ENCODE measurements around the gene ZNF710.

Gene ZNF710

GRCh38 chr15:90019611-90020010 is 18.5 kb downstream of the ZNF710 start:
- no peak for DNase-seq

- no peak for DNase-seq
Measured at GRCh38 chr15:90020021-90020735, 19.1 kb downstream of the ZNF710 start.

DNA sequence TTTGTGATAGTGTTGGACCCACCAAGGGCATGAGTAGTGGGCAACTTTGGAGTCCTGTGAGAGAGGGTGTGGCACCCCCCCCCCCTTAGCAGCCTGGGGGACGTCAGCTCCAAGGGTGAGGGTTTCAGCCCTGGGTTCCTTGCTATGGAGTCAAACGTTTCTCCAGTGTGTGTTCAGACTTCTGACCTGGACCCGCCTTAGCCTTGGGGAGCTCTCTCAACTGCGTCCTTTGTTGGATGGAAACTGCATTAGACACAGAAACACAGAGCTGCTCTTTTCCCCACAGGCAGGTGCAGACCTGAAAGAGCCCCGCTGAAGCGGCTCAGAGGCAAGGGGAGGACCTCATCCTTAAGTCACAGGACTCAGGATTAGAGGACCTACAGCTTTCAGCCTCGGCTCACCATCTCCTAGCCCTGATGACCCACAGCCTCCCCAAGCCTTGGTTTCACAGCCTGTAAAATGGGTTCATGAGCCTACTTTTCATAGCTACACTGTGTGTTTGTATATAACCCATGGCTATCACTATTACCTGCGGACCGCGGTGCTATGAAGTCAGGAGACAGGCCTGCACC is 19.9 kb downstream of the ZNF710 start:
- DNase-seq, result no peak

- DNase-seq, result no peak
Measured at GRCh38 chr15:90022345-90022744, 21.2 kb downstream of the ZNF710 start.

GRCh38 chr15:90022905-90023700 is 22.0 kb downstream of the ZNF710 start:
- no peak for DNase-seq

- no peak for DNase-seq
Measured at GRCh38 chr15:90024406-90024805, 23.3 kb downstream of the ZNF710 start.

GRCh38 chr15:90025489-90026033 is 24.4 kb downstream of the ZNF710 start:
- no peak for DNase-seq

DNA sequence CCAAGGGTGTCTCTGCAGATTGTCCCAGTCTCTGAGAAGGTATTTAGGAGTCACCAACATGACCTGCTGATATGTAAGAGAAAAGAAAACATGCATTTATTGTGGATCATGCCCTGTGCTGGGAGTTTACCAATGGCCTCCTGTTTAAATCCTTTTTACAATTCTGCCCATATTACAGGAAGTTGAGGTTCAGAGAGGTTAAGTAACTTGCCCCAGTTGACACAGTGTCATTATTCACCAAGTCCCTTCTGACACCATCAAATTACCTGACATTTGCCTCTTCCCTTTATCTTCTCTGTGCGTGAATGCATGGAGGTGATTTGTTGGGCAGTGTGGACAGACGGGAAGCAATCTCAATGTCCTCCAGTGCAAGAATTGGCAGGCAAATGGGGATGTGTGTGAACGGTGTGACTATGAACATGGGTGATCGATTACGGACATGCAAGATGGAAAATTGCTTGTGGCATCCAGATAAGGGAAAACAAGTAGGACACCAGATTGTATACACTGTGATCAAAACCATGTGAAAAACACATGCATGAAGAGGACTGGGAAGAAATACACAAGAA is 27.3 kb downstream of the ZNF710 start:
- DNase-seq, result no peak

DNA sequence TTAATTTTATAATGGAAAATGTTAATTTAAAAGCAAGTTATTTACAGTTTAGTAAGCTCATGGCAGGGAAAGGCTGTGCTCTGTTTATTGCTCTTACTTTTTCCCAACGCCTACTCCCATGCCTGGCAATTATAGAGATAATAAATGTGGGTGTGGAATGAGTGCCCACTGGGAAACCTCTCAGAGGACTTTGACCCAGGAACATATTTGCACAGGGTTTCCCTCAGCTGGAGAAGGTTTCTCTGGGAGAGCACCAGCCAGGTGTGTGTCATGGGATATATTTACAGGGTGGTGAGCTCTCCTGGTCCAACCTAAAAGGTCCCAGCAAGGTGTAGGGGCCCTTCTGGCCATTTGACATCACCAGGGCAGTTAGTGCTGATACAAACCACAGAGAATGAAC is 27.9 kb downstream of the ZNF710 start:
- DNase-seq, result no peak

DNA sequence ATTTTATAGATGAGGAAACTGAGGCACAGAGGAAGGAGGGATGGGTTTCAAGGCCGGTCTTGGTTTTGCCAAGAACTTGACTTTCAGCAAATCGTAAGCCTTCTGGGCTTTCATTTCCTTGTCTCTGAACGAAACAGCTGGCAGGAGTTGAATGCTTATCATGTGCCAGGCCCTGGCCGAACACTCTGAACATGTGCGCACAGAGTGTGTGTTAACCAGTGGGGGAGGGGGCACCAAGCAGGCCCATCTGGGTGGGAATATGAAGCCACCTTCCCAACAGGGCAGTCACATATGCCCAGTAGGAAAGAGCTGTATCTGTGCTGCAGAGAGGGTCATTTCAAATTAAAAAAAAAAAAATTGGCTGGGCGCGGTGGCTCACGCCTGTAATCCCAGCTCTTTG is 29.3 kb downstream of the ZNF710 start:
- no peak for DNase-seq

DNA sequence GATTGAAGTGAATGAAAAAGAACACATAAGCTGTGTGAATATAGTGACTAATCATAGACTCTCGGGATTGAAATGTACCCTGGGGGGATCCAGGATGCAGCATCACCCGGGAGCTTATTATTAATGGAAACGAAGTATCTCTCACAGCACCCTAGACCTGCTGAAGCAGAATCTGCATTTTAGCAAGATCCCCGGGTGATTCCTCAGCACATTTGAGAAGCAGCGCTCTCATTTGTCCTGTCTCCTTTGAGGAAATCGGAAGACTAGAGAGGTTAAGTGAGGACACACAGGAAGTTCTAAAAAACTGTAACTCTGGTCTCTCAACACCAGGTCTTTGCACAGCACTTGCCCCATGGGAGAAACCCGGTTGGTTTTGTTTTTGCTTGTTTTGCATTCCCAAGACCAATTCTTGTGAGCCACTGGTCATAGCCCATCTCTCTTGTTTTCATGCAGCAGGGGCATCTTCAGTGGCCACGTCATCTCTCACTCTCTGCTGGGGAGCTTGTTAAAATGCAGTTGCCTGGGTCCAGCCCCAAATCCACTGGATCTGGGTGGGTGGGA is 30.2 kb downstream of the ZNF710 start:
- DNase-seq, result no peak

GRCh38 chr15:90033006-90033405 is 31.9 kb downstream of the ZNF710 start:
- DNase-seq, result no peak

- DNase-seq, result no peak
Measured at GRCh38 chr15:90033448-90033847, 32.3 kb downstream of the ZNF710 start.

DNA sequence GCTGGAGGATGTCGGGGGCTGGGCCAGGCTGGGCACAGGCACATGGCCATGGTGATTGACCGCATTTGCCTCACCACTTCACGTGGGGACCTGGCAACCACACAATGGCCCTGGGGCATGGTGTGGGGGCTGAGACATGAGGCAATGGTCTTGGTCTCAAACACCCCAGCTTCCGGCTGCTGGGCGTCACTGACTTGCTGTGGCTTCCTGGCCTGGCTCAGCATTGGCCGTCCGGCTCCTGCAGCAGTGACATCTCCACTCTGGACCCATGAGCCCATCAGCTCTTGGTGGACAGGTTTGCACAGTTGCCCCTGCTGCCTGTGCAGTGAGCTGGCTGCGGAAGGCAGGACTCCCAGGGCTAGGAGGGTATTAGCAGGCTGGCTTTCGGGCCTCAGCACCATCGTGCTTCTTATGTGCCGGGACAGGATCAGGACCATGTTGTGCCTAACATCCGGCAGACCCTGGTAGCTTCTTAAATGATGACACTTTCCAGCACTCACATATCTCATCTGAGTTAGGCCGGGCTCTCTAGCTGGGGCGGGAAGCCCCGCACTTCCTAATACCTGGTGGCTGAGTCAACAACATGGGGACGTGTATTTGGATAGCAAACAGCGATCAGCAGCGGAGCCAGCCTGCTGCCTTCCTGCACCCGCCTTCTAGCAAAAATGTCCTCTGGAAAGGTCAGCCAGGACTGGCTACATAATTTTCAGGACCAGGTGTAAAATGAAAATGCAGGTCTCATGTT is 34.1 kb downstream of the ZNF710 start:
- DNase-seq, result no peak

- no peak for DNase-seq
Measured at GRCh38 chr15:90035840-90036230, 34.7 kb downstream of the ZNF710 start.

- no peak for DNase-seq
Measured at GRCh38 chr15:90036343-90036742, 35.2 kb downstream of the ZNF710 start.

GRCh38 chr15:90036806-90037510 is 35.8 kb downstream of the ZNF710 start:
- no peak for DNase-seq

GRCh38 chr15:90037511-90037860 is 36.4 kb downstream of the ZNF710 start:
- DNase-seq, result no peak

DNA sequence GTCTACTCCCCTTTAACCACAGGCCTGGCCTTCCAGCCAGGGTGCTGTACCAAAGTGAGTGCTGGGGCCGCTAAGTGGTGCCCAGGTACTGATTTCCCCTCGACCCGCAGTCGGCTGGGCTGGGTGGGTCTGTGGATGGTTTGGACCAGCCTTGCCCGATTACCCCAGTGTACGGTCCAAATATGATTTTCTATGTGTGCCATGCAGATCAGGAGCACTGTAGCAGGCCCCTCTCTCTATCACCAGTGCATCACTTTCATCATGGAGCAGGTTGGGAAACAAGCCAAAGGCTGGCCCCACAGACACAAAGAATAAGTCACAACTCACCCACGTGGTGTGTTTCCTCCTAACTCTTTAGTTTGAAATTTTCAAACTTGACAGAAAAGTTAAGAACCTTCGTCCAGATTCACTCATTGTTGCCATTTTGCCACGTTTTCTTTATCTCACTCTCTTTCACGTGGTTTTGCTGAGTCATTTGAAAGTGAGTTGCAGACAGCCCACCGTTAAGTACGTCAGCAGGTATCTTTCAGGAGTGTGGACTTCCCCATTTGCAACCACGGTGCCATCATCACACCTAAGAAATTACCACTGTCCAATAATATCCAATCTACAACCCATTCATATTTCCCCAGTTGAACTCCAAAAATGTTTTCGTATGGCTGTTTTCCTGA is 37.0 kb downstream of the ZNF710 start:
- no peak for DNase-seq

DNA sequence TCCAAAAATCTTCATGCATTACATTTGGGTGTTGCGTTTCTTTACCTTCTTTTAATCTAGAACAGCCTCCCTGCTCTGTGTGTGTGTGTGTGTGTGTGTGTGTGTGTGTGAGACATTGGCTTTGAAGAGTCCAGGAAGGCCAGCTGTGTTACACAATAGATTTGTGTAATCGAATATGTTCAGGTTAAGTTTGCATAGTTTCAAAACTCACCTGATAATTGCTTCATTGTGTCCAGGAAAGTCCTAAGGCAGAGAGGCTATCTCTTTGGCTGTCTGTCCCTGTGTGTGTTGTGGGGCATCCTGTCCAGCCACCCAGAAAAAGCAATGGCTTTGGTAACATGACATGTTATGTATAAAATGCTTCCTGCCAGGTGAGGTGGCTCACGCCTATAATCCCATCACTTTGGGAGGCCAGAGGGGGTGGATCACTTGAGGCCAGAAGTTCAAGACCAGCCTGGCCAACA is 37.5 kb downstream of the ZNF710 start:
- no peak for DNase-seq

DNA sequence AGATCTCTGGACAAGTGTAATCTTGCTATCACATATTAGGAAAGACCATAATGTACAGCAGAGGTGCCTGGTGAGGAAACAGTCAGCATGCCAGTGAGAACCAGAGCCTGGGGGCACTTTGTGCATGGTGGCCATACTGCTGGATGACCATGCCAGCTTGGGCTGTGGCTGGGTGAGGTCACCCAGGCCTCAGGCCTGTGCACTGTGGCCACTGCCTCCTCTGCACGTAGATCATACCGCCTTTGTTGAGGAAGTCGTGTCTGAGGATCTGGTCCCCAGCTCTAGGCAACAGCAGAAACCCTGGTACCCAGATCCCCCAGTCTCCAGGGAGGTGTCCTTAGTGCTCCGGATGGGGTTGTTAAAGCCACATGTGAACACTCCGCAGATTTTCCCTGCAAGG is 38.9 kb downstream of the ZNF710 start:
- DNase-seq, result no peak
